Measurements from ENCODE around the gene PRKG1. TPM values are rescaled to one million over a fixed set of nuclear protein-coding genes. Genes with fewer than 3 reads are reported as not detected.

Gene PRKG1
- total and polyA plus RNA-seq, 7 experiments from 2014 or later, result 0.19 TPM; not detected in 6

DNA sequence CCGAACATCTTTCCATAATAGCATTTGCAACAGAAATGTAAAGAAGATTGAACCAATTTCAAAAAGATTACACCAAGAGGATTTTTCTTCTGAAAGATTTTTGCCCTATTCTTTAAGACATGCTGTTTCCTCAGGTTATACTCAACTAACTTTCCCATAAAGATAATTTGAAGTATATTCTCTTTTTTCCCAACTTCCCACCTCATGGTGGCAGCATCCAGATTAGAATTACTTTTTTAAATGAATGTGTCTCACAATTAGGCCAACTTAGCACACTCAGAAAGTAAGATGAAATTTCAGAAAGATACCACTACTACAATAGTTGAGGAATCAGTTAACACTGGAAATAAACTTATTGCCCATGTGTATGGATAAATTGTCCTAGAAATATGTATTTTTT, 803.3 kb downstream of the PRKG1 start:
- H3K9me3 Mint-ChIP-seq, result peaks cover 0 to 2% (median 0%) of the 10 kb centered on the region in 11 donors
- H3K4me3 Mint-ChIP-seq, result no peak overlapping the region
- Histone ChIP-seq H3K27me3 (ENCODE audit: control insufficient read depth in 2 of 2, insufficient read depth in 2 of 2, low read length in 2 of 2) (no peaks in the 10 kb centered on the region), H3K27ac (ENCODE audit: low read depth, low read length) (no peak overlapping the region), H3K4me3 (ENCODE audit: low read length) (no peak overlapping the region), H3K36me3 (ENCODE audit: control insufficient read depth in 2 of 3, insufficient read depth in 3 of 3, low read length in 3 of 3) (no peaks in the 10 kb centered on the region), H3K4me1 (ENCODE audit: control insufficient read depth in 2 of 2, insufficient read depth in 2 of 2, low read length in 2 of 2) (peaks cover 4 to 6% of the 10 kb centered on the region in 2 donors), H3K9me3 (ENCODE audit: control insufficient read depth in 2 of 3, low read length in 3 of 3) (no peaks in the 10 kb centered on the region)
- ChIA-PET POLR2A (no interaction called here), CTCF (no interaction called here)
- H3K27me3 Mint-ChIP-seq, result peaks cover 0 to 9% (median 0%) of the 10 kb centered on the region in 5 donors
- peaks cover 0 to 18% (median 4%) of the 10 kb centered on the region in 7 donors for H3K4me1 Mint-ChIP-seq
- H3K27ac Mint-ChIP-seq, result no peak overlapping the region
- intact Hi-C loops (cut with micrococcal nuclease), result loop anchor here in 1 of 2 donors (5.0 kb wide), 1 partner anchor 180 kb away; the partner anchor contains the start of gene CSTF2T
- DNase-seq (no peak), ATAC-seq (no peak)
- H3K36me3 Mint-ChIP-seq, result peaks cover 0 to 2% (median 0%) of the 10 kb centered on the region in 5 donors

DNA sequence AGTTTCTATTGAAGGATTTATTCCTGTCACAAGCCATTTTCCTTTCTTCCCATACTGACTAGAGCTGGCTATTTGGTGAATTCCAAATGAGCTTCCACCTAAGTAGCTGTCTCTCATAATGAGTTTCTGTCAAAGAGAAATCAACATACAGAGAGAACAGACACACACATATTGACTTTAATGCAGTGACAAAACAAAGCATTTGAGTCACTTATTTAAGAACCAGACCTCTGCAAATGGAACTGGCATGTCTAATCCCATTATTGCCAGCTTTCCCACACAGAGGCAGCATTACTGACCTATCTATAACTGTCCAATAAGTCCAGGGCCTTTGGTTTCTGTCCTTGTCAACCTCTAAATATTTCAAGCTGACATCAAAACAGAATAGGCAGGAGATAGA, 804.4 kb downstream of the PRKG1 start:
- Mint-ChIP-seq H3K27me3 (peaks cover 0 to 9% (median 0%) of the 10 kb centered on the region in 5 donors), H3K36me3 (peaks cover 0 to 2% (median 0%) of the 10 kb centered on the region in 5 donors), H3K4me1 (peaks cover 0 to 18% (median 4%) of the 10 kb centered on the region in 7 donors), H3K27ac (peak overlapping the region in 2 of 9 donors; percentile 20 to 89), H3K9me3 (peaks cover 0 to 2% (median 0%) of the 10 kb centered on the region in 11 donors), H3K4me3 (peak overlapping the region in 5 of 10 donors; percentile 48 to 85 (median 61))
- DNase-seq (no peak), ATAC-seq (no peak)
- no peaks in the 10 kb centered on the region for H3K9me3 ChIP-seq (ENCODE audit: control insufficient read depth in 2 of 3, low read length in 3 of 3)
- intact Hi-C loops (cut with micrococcal nuclease), result loop anchor here in 1 of 2 donors (5.0 kb wide), 1 partner anchor 181 kb away; the partner anchor contains the start of gene CSTF2T
- no peaks in the 10 kb centered on the region for H3K27me3 ChIP-seq (ENCODE audit: control insufficient read depth in 2 of 2, insufficient read depth in 2 of 2, low read length in 2 of 2)
- H3K4me1 ChIP-seq (ENCODE audit: control insufficient read depth in 2 of 2, insufficient read depth in 2 of 2, low read length in 2 of 2), result peaks cover 4 to 6% of the 10 kb centered on the region in 2 donors
- H3K4me3 ChIP-seq (ENCODE audit: low read length), result no peak overlapping the region
- ChIA-PET POLR2A (no interaction called here), CTCF (no interaction called here)
- H3K27ac ChIP-seq (ENCODE audit: low read depth, low read length), result no peak overlapping the region
- H3K36me3 ChIP-seq (ENCODE audit: control insufficient read depth in 2 of 3, insufficient read depth in 3 of 3, low read length in 3 of 3), result no peaks in the 10 kb centered on the region

DNA sequence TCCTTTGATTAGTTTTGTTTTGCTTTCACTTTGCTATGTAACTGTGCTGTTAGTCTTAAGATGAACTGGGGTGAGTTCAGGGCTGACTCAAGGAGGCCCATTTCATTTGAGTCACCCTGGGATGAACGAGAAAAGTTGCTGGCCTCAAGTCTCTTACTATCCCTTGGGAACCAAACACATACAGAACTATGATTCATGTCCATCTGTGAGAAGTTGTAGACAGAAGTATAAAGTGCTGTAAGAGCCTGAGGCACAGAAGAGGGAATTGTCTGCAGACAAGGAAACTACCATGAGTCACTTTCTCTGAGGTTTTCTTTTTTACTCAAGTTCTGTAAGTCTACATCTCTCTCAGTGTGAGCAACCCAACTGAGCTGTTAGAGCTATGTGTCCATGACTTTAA, 805.0 kb downstream of the PRKG1 start:
- intact Hi-C loops (cut with micrococcal nuclease), result loop anchor here in 1 of 2 donors (5.0 kb wide), 1 partner anchor 182 kb away; the partner anchor contains the start of gene CSTF2T
- peaks cover 0 to 9% (median 0%) of the 10 kb centered on the region in 5 donors for H3K27me3 Mint-ChIP-seq
- no peaks in the 10 kb centered on the region for H3K27me3 ChIP-seq (ENCODE audit: control insufficient read depth in 2 of 2, insufficient read depth in 2 of 2, low read length in 2 of 2)
- no peak overlapping the region for H3K27ac ChIP-seq (ENCODE audit: low read depth, low read length)
- POLR2A ChIA-PET, result no interaction called here
- H3K4me3 Mint-ChIP-seq, result peak overlapping the region in 6 of 10 donors; percentile 4 to 85 (median 56)
- DNase-seq (peak in 1 of 9 donors; percentile 24), ATAC-seq (peak; percentile 38)
- peaks cover 0 to 2% (median 0%) of the 10 kb centered on the region in 11 donors for H3K9me3 Mint-ChIP-seq
- no peaks in the 10 kb centered on the region for H3K9me3 ChIP-seq (ENCODE audit: control insufficient read depth in 2 of 3, low read length in 3 of 3)
- peaks cover 0 to 2% (median 0%) of the 10 kb centered on the region in 5 donors for H3K36me3 Mint-ChIP-seq
- H3K4me1 Mint-ChIP-seq, result peaks cover 0 to 18% (median 4%) of the 10 kb centered on the region in 7 donors
- H3K36me3 ChIP-seq (ENCODE audit: control insufficient read depth in 2 of 3, insufficient read depth in 3 of 3, low read length in 3 of 3), result no peaks in the 10 kb centered on the region
- CTCF ChIA-PET, result no interaction called here
- no peak overlapping the region for H3K4me3 ChIP-seq (ENCODE audit: low read length)
- peak overlapping the region in 6 of 9 donors; percentile 9 to 89 (median 30) for H3K27ac Mint-ChIP-seq
- H3K4me1 ChIP-seq (ENCODE audit: control insufficient read depth in 2 of 2, insufficient read depth in 2 of 2, low read length in 2 of 2), result peaks cover 4 to 6% of the 10 kb centered on the region in 2 donors

DNA sequence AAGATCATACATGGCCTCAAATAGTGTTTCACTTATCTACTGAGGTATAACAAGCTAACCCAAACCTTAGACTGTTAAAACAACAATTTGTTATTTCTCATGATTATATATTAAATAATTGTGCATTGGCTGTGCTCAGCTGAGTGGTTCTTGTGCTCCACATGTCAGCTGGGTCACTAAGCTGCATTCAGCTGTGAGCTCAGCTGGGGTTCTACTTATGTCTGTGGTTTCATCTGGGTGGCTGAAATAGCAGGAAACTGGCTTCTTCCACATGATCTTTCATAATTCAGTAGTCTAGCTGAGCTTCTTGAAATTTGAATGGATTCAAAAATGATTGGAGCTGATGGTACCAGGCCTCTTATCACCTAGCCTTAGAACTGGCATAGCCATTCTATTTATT, 806.9 kb downstream of the PRKG1 start:
- Mint-ChIP-seq H3K36me3 (peaks cover 0 to 2% (median 0%) of the 10 kb centered on the region in 5 donors), H3K27me3 (peaks cover 0 to 9% (median 0%) of the 10 kb centered on the region in 5 donors), H3K4me1 (peaks cover 0 to 18% (median 4%) of the 10 kb centered on the region in 7 donors), H3K4me3 (no peak overlapping the region), H3K9me3 (peaks cover 0 to 2% (median 0%) of the 10 kb centered on the region in 11 donors), H3K27ac (no peak overlapping the region)
- ATAC-seq (no peak), DNase-seq (no peak)
- ChIA-PET POLR2A (no interaction called here), CTCF (no interaction called here)
- Histone ChIP-seq H3K4me1 (ENCODE audit: control insufficient read depth in 2 of 2, insufficient read depth in 2 of 2, low read length in 2 of 2) (peaks cover 4 to 6% of the 10 kb centered on the region in 2 donors), H3K36me3 (ENCODE audit: control insufficient read depth in 2 of 3, insufficient read depth in 3 of 3, low read length in 3 of 3) (no peaks in the 10 kb centered on the region), H3K4me3 (ENCODE audit: low read length) (no peak overlapping the region), H3K27me3 (ENCODE audit: control insufficient read depth in 2 of 2, insufficient read depth in 2 of 2, low read length in 2 of 2) (no peaks in the 10 kb centered on the region), H3K27ac (ENCODE audit: low read depth, low read length) (no peak overlapping the region), H3K9me3 (ENCODE audit: control insufficient read depth in 2 of 3, low read length in 3 of 3) (no peaks in the 10 kb centered on the region)
- intact Hi-C loops (cut with micrococcal nuclease), result no loop called here

DNA sequence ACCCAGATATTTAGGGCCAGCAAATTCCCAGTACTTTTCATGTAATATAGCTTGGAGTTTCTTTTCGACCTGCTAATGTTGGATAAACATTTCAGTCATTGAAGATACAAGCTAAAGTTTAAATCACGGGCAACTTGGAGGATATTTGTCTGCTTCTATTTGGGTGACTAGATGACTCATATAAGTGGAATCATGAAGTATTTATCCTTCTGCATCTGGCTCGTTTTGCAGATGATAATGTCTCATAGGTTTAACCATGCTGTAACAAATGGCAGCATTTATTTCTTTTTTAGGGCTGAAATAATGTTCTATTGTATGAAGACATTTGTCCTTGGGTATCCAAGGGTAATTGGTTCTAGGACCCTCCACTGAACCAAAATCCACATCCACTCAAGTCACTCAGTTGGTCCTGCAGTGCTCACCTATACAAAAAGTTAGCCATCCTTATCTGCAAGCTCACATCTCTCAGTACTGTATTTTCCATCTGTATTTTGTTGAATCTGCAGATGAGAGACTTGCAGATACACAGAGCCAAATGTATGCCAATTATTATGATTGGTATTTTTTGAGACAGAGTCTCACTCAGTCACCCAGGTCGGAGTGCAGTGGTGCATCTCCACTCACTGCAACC, 812.3 kb downstream of the PRKG1 start:
- Histone ChIP-seq H3K27me3 (ENCODE audit: control insufficient read depth in 2 of 2, insufficient read depth in 2 of 2, low read length in 2 of 2) (no peaks in the 10 kb centered on the region), H3K36me3 (ENCODE audit: control insufficient read depth in 2 of 3, insufficient read depth in 3 of 3, low read length in 3 of 3) (no peaks in the 10 kb centered on the region), H3K4me1 (ENCODE audit: control insufficient read depth in 2 of 2, insufficient read depth in 2 of 2, low read length in 2 of 2) (no peaks in the 10 kb centered on the region), H3K9me3 (ENCODE audit: control insufficient read depth in 2 of 3, low read length in 3 of 3) (no peaks in the 10 kb centered on the region), H3K4me3 (ENCODE audit: low read length) (no peak overlapping the region), H3K27ac (ENCODE audit: low read depth, low read length) (no peak overlapping the region)
- ATAC-seq (no peak), DNase-seq (no peak)
- intact Hi-C loops (cut with micrococcal nuclease), result no loop called here
- peaks cover 0 to 6% (median 1%) of the 10 kb centered on the region in 5 donors for H3K27me3 Mint-ChIP-seq
- ChIA-PET CTCF (no interaction called here), POLR2A (no interaction called here)
- no peaks in the 10 kb centered on the region for H3K9me3 Mint-ChIP-seq
- no peaks in the 10 kb centered on the region for H3K36me3 Mint-ChIP-seq
- no peaks in the 10 kb centered on the region for H3K4me1 Mint-ChIP-seq
- H3K27ac Mint-ChIP-seq, result no peak overlapping the region
- no peak overlapping the region for H3K4me3 Mint-ChIP-seq

DNA sequence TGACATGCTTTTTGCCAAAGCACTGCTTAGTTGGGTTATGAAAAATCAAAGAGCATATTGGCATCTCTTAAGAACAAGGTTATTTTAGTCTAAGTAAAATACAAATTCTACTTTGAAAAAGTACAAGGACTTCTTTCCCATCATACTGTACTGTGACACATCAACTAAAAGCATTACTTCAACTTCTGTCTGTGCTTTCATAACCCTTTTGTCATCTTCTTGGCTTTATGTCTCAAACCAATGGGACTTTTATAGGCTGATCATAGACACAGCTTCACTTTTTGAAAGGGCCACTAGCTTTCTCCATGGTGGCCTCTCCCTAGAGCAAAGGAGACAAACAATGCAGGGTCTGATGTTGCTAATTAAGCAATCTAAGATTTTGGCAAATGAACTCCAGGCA, 814.0 kb downstream of the PRKG1 start:
- H3K4me1 Mint-ChIP-seq, result no peaks in the 10 kb centered on the region
- Histone ChIP-seq H3K9me3 (ENCODE audit: control insufficient read depth in 2 of 3, low read length in 3 of 3) (no peaks in the 10 kb centered on the region), H3K4me3 (ENCODE audit: low read length) (no peak overlapping the region), H3K27ac (ENCODE audit: low read depth, low read length) (no peak overlapping the region), H3K27me3 (ENCODE audit: control insufficient read depth in 2 of 2, insufficient read depth in 2 of 2, low read length in 2 of 2) (no peaks in the 10 kb centered on the region), H3K4me1 (ENCODE audit: control insufficient read depth in 2 of 2, insufficient read depth in 2 of 2, low read length in 2 of 2) (no peaks in the 10 kb centered on the region), H3K36me3 (ENCODE audit: control insufficient read depth in 2 of 3, insufficient read depth in 3 of 3, low read length in 3 of 3) (no peaks in the 10 kb centered on the region)
- peaks cover 0 to 4% (median 3%) of the 10 kb centered on the region in 5 donors for H3K27me3 Mint-ChIP-seq
- intact Hi-C loops (cut with micrococcal nuclease), result no loop called here
- ATAC-seq (no peak), DNase-seq (no peak)
- H3K36me3 Mint-ChIP-seq, result no peaks in the 10 kb centered on the region
- H3K9me3 Mint-ChIP-seq, result no peaks in the 10 kb centered on the region
- ChIA-PET POLR2A (no interaction called here), CTCF (no interaction called here)
- no peak overlapping the region for H3K27ac Mint-ChIP-seq
- no peak overlapping the region for H3K4me3 Mint-ChIP-seq

DNA sequence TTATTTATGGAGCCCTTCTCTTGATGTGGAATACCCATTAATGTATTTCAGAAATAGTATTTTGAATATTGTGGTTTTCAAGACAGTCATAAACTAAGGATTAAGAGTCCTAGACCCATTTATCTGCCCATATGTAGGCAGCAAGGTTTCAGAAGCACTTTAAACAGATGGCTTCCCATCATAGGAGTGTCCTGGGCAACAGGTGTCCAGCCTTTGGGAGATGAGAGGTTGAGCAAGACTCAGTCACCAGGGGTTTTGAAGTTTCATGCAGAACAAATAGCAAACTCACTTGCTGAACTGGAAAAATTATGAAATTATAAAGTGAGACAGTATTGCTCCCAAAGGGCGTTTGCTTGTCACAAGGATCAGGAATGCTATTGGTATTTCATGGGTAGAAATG, 818.0 kb downstream of the PRKG1 start:
- peaks cover 0 to 11% (median 2%) of the 10 kb centered on the region in 5 donors for H3K27me3 Mint-ChIP-seq

More for the DNA sequence above, 818.0 kb downstream of the PRKG1 start:
- Histone ChIP-seq H3K27ac (ENCODE audit: low read depth, low read length) (no peak overlapping the region), H3K4me3 (ENCODE audit: low read length) (no peak overlapping the region), H3K4me1 (ENCODE audit: control insufficient read depth in 2 of 2, insufficient read depth in 2 of 2, low read length in 2 of 2) (no peaks in the 10 kb centered on the region), H3K36me3 (ENCODE audit: control insufficient read depth in 2 of 3, insufficient read depth in 3 of 3, low read length in 3 of 3) (no peaks in the 10 kb centered on the region), H3K27me3 (ENCODE audit: control insufficient read depth in 2 of 2, insufficient read depth in 2 of 2, low read length in 2 of 2) (no peaks in the 10 kb centered on the region), H3K9me3 (ENCODE audit: control insufficient read depth in 2 of 3, low read length in 3 of 3) (no peaks in the 10 kb centered on the region)
- no peaks in the 10 kb centered on the region for H3K36me3 Mint-ChIP-seq
- H3K4me3 Mint-ChIP-seq, result no peak overlapping the region
- ChIA-PET POLR2A (no interaction called here), CTCF (no interaction called here)
- intact Hi-C loops (cut with micrococcal nuclease), result no loop called here
- H3K9me3 Mint-ChIP-seq, result no peaks in the 10 kb centered on the region
- no peak for ATAC-seq
- no peak overlapping the region for H3K27ac Mint-ChIP-seq
- no peaks in the 10 kb centered on the region for H3K4me1 Mint-ChIP-seq
- no peak for DNase-seq

Data from naive thymus-derived CD4-positive, alpha-beta T cell (primary cell).